ENCODE results near the gene SYNRG. TPM values are rescaled to one million over a fixed set of nuclear protein-coding genes. Genes with fewer than 3 reads are reported as not detected.
A peak's percentile ranks its signal among the peaks of the same experiment; 100 is the strongest.
"Not testable (repeated sequence)": the region's sequence is repeated elsewhere in the genome, so short reads cannot be mapped to it uniquely, and the experiment has no call there.

Gene SYNRG
- total RNA-seq, 2 experiments from 2014 or later = 106 to 113 TPM

- POLR2A ChIA-PET = no interaction called here
- no peak overlapping the region for H3K4me3 Mint-ChIP-seq
- H3K27ac Mint-ChIP-seq = no peak overlapping the region
- peaks cover 27% of the 10 kb centered on the region for H3K36me3 Mint-ChIP-seq (ENCODE audit: low read depth)
- peaks cover 7% of the 10 kb centered on the region for H3K4me1 Mint-ChIP-seq
- CTCF ChIA-PET = no interaction called here
- H3K9me3 Mint-ChIP-seq = no peaks in the 10 kb centered on the region
- DNase-seq = no peak
- H3K27me3 Mint-ChIP-seq = no peaks in the 10 kb centered on the region
Observed at GRCh38 chr17:37614823-37615222, 5.6 kb upstream of the SYNRG start.

GRCh38 chr17:37614391-37614790 lies 5.2 kb upstream of the SYNRG start:
- ChIA-PET CTCF (interaction anchor here (1.3 kb wide), 1 partner anchor 10 kb away, joined by 3 read pairs; no protein-coding TSS in a partner anchor), POLR2A (no interaction called here)
- peaks cover 27% of the 10 kb centered on the region for H3K36me3 Mint-ChIP-seq (ENCODE audit: low read depth)
- H3K27ac Mint-ChIP-seq = no peak overlapping the region
- H3K9me3 Mint-ChIP-seq = no peaks in the 10 kb centered on the region
- H3K4me1 Mint-ChIP-seq = peaks cover 11% of the 10 kb centered on the region
- DNase-seq = no peak
- H3K27me3 Mint-ChIP-seq = no peaks in the 10 kb centered on the region
- H3K4me3 Mint-ChIP-seq = no peak overlapping the region

- no peak overlapping the region for H3K4me3 Mint-ChIP-seq
- peaks cover 36% of the 10 kb centered on the region for H3K36me3 Mint-ChIP-seq (ENCODE audit: low read depth)
- POLR2A ChIA-PET = interaction anchor here (1.6 to 1.9 kb wide), 2 partner anchors 7 to 1009 kb away, joined by 3 to 7 read pairs; partner anchors contain the start of gene MRM1
- CTCF ChIA-PET = no interaction called here
- no peak for DNase-seq
- H3K4me1 Mint-ChIP-seq = peaks cover 23% of the 10 kb centered on the region
- no peaks in the 10 kb centered on the region for H3K9me3 Mint-ChIP-seq
- H3K27me3 Mint-ChIP-seq = no peaks in the 10 kb centered on the region
- no peak overlapping the region for H3K27ac Mint-ChIP-seq
Observed at GRCh38 chr17:37610971-37611370, 1.8 kb upstream of the SYNRG start.

GRCh38 chr17:37610041-37610420 lies 813 bp upstream of the SYNRG start:
- not testable (repeated sequence) for H3K9me3 Mint-ChIP-seq, H3K27me3 Mint-ChIP-seq, DNase-seq
- ChIA-PET POLR2A (interaction anchor here (0.8 to 2.1 kb wide), 11 partner anchors 8 to 1008 kb away, joined by 3 to 11 read pairs (median 5); partner anchors contain the start of gene MRM1), CTCF (interaction anchor here (0.5 to 1.9 kb wide), 9 partner anchors 8 to 212 kb away, joined by 3 to 6 read pairs (median 4); no protein-coding TSS in a partner anchor)
- Mint-ChIP-seq H3K27ac (peak overlapping the region; percentile 90), H3K4me1 (peaks cover 32% of the 10 kb centered on the region), H3K36me3 (ENCODE audit: low read depth) (peaks cover 40% of the 10 kb centered on the region), H3K4me3 (peak overlapping the region; percentile 72)

- Mint-ChIP-seq H3K27me3 (no peaks in the 10 kb centered on the region), H3K4me3 (peak overlapping the region; percentile 72), H3K36me3 (ENCODE audit: low read depth) (peaks cover 45% of the 10 kb centered on the region), H3K4me1 (peaks cover 46% of the 10 kb centered on the region), H3K9me3 (no peaks in the 10 kb centered on the region), H3K27ac (peak overlapping the region; percentile 90)
- POLR2A ChIA-PET = interaction anchor here (0.6 to 2.1 kb wide), 20 partner anchors 9 to 1853 kb away, joined by 3 to 11 read pairs (median 4); partner anchors contain the start of genes CDK12, DDX52 and TADA2A
- CTCF ChIA-PET = interaction anchor here (0.6 to 1.9 kb wide), 8 partner anchors 10 to 283 kb away, joined by 3 to 6 read pairs (median 4); no protein-coding TSS in a partner anchor
- DNase-seq = no peak
Observed at GRCh38 chr17:37608351-37609169, 658 bp downstream of the SYNRG start.

- H3K27me3 Mint-ChIP-seq = no peaks in the 10 kb centered on the region
- CTCF ChIA-PET = interaction anchor here (1.9 kb wide), 1 partner anchor 80 kb away, joined by 4 read pairs; no protein-coding TSS in a partner anchor
- H3K4me3 Mint-ChIP-seq = peak overlapping the region; percentile 72
- no peaks in the 10 kb centered on the region for H3K9me3 Mint-ChIP-seq
- H3K27ac Mint-ChIP-seq = peak overlapping the region; percentile 90
- peaks cover 44% of the 10 kb centered on the region for H3K36me3 Mint-ChIP-seq (ENCODE audit: low read depth)
- peaks cover 52% of the 10 kb centered on the region for H3K4me1 Mint-ChIP-seq
- POLR2A ChIA-PET = interaction anchor here (0.6 to 2.1 kb wide), 8 partner anchors 8 to 151 kb away, joined by 3 to 11 read pairs (median 3); no protein-coding TSS in a partner anchor
- DNase-seq = peak; percentile 42
Observed at GRCh38 chr17:37607637-37608331, 1.4 kb downstream of the SYNRG start.

GRCh38 chr17:37605813-37606505 lies 3.3 kb downstream of the SYNRG start:
- H3K36me3 Mint-ChIP-seq (ENCODE audit: low read depth) = peaks cover 49% of the 10 kb centered on the region
- POLR2A ChIA-PET = interaction anchor here (0.6 to 2.3 kb wide), 8 partner anchors 9 to 247 kb away, joined by 3 to 7 read pairs (median 4); partner anchors contain the start of genes ACACA and TADA2A
- no peaks in the 10 kb centered on the region for H3K27me3 Mint-ChIP-seq
- peak; percentile 63 for DNase-seq
- peaks cover 56% of the 10 kb centered on the region for H3K4me1 Mint-ChIP-seq
- peak overlapping the region; percentile 72 for H3K4me3 Mint-ChIP-seq
- CTCF ChIA-PET = interaction anchor here (1.0 to 1.4 kb wide), 2 partner anchors 11 to 208 kb away, joined by 3 to 4 read pairs; no protein-coding TSS in a partner anchor
- H3K9me3 Mint-ChIP-seq = no peaks in the 10 kb centered on the region
- peak overlapping the region; percentile 90 for H3K27ac Mint-ChIP-seq

- H3K9me3 Mint-ChIP-seq = no peaks in the 10 kb centered on the region
- peak overlapping the region; percentile 72 for H3K4me3 Mint-ChIP-seq
- peak overlapping the region; percentile 90 for H3K27ac Mint-ChIP-seq
- DNase-seq = no peak
- ChIA-PET CTCF (interaction anchor here (1.0 to 1.4 kb wide), 3 partner anchors 9 to 77 kb away, joined by 3 to 4 read pairs (median 3); no protein-coding TSS in a partner anchor), POLR2A (interaction anchor here (1.2 to 2.3 kb wide), 6 partner anchors 8 to 246 kb away, joined by 3 to 7 read pairs (median 4); partner anchors contain the start of genes ACACA and TADA2A)
- peaks cover 55% of the 10 kb centered on the region for H3K36me3 Mint-ChIP-seq (ENCODE audit: low read depth)
- peaks cover 56% of the 10 kb centered on the region for H3K4me1 Mint-ChIP-seq
- no peaks in the 10 kb centered on the region for H3K27me3 Mint-ChIP-seq
Observed at GRCh38 chr17:37605081-37605480, 4.1 kb downstream of the SYNRG start.

GRCh38 chr17:37604556-37604955 lies 4.7 kb downstream of the SYNRG start:
- Mint-ChIP-seq H3K4me3 (peak overlapping the region; percentile 72), H3K9me3 (no peaks in the 10 kb centered on the region), H3K36me3 (ENCODE audit: low read depth) (peaks cover 55% of the 10 kb centered on the region), H3K27me3 (no peaks in the 10 kb centered on the region), H3K4me1 (peaks cover 51% of the 10 kb centered on the region), H3K27ac (peak overlapping the region; percentile 90)
- CTCF ChIA-PET = interaction anchor here (0.6 to 1.4 kb wide), 4 partner anchors 9 to 77 kb away, joined by 3 to 4 read pairs (median 3); no protein-coding TSS in a partner anchor
- no peak for DNase-seq
- POLR2A ChIA-PET = interaction anchor here (1.5 to 2.3 kb wide), 2 partner anchors 13 to 197 kb away, joined by 4 to 7 read pairs; partner anchors contain the start of genes ACACA and TADA2A

- POLR2A ChIA-PET = interaction anchor here (2.3 kb wide), 1 partner anchor 11 kb away, joined by 11 read pairs; the partner anchor contains the start of gene SYNRG
- DNase-seq = no peak
- CTCF ChIA-PET = interaction anchor here (0.6 to 1.0 kb wide), 2 partner anchors 12 to 296 kb away, joined by 3 read pairs; partner anchors contain the start of gene SYNRG
- Mint-ChIP-seq H3K27me3 (no peaks in the 10 kb centered on the region), H3K9me3 (no peaks in the 10 kb centered on the region), H3K27ac (no peak overlapping the region), H3K4me3 (no peak overlapping the region), H3K4me1 (peaks cover 17% of the 10 kb centered on the region), H3K36me3 (ENCODE audit: low read depth) (peaks cover 64% of the 10 kb centered on the region)
Observed at GRCh38 chr17:37598145-37598544, 11.1 kb downstream of the SYNRG start.

- Mint-ChIP-seq H3K36me3 (ENCODE audit: low read depth) (peaks cover 78% of the 10 kb centered on the region), H3K4me3 (no peak overlapping the region)
Observed at GRCh38 chr17:37592291-37592690, 16.9 kb downstream of the SYNRG start.

GRCh38 chr17:37585066-37585465 lies 24.2 kb downstream of the SYNRG start:
- Mint-ChIP-seq H3K4me3 (no peak overlapping the region), H3K9me3 (no peaks in the 10 kb centered on the region), H3K4me1 (peaks cover 6% of the 10 kb centered on the region), H3K27me3 (no peaks in the 10 kb centered on the region), H3K27ac (no peak overlapping the region), H3K36me3 (ENCODE audit: low read depth) (peaks cover 69% of the 10 kb centered on the region)
- DNase-seq = no peak
- POLR2A ChIA-PET = no interaction called here
- CTCF ChIA-PET = no interaction called here

More at GRCh38 chr17:37592291-37592690, 16.9 kb downstream of the SYNRG start:
- ChIA-PET POLR2A (interaction anchor here (1.8 kb wide), 1 partner anchor 17 kb away, joined by 4 read pairs; the partner anchor contains the start of gene SYNRG), CTCF (no interaction called here)
- no peak overlapping the region for H3K27ac Mint-ChIP-seq
- no peak for DNase-seq
- no peaks in the 10 kb centered on the region for H3K27me3 Mint-ChIP-seq
- no peaks in the 10 kb centered on the region for H3K9me3 Mint-ChIP-seq
- peaks cover 21% of the 10 kb centered on the region for H3K4me1 Mint-ChIP-seq
